NCI-H2081 treated with DMSO at 0.1 percent for 48 hours (cell line): ENCODE results near the gene SLC6A7.

Experiments used
- DNase-seq: peaks from one replicate; lab custom pipeline; 2025; lab: John Stamatoyannopoulos, UW

Gene SLC6A7

DNA sequence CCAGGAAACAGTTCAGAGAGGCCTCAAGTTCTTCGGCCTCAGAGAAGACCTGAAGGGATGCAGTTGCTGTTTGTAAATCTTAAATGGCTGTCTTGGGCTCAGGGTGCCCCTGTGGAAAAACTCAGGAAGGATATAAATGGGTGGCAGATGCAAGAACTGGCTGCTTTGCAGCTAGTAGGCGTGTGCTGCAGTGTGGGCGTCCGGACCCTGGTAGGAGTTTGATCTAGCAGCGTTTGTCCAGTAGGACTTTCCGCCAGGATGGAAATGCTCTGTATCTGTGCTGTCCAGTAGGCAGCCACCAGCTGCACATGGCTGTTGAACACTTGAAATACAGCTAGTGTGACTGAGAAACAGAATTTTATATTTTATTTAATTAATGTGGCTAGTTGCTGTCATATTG lies 15.6 kb upstream of the SLC6A7 start:
- no peak for DNase-seq

- DNase-seq = no peak
Measured at GRCh38 chr5:150175076-150175475, 14.8 kb upstream of the SLC6A7 start.

- no peak for DNase-seq
Measured at GRCh38 chr5:150175536-150175935, 14.3 kb upstream of the SLC6A7 start.

DNA sequence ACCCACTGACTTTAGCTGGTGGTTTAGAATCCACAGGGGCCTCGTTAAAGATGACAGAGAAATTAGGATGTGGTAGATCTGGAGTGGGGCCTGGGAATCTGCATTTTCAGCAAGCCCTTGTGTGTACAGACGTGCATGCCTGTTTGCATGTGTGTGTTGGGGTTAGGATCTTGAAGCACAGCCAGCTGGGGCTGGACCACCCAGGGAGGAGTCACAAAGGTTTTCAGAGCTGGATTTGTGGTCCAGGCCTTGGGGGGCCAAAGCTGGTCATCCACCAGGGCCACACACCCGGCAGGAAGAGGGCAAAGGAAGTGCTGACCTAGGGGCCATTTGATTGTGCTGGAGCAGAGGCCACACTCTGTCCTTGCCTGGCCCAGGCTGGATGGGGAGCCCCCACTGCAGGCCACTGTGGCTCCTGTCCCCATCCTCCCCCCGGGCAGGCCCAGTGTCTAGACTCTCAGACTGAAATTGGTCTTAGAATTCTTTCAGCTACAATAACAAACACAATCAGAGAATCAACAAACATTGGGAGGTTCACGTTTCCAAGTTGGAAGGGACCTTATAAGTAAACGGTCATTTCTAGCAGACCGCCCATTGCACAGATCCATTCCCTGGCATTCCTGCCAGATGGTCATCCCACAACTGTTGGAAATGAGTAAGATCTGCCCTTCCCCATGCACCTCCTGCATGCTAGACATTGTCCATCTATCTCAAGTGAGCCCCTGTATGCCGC lies 13.0 kb upstream of the SLC6A7 start:
- DNase-seq = no peak

DNA sequence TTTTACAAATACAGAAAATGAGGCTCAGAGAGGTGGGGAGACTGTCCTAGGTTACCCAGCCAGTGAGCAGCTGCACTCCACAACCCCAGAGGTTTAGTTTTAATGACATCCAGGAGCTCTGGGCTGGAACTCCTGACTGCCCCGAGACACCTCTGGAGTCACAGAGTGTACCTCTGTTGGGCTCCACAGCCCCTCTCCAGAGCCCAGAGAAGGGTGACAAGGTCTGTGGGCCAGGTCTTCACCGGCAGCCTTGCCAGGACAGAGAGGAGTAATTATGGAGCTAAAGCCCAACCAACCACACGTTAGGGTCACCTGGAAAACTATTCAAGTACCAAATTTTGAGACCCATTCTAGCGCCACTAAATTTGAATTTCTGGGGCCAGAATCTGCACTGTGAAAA lies 12.1 kb upstream of the SLC6A7 start:
- DNase-seq = no peak

GRCh38 chr5:150178262-150178661 lies 11.6 kb upstream of the SLC6A7 start:
- DNase-seq = no peak

GRCh38 chr5:150179019-150179620 lies 10.7 kb upstream of the SLC6A7 start:
- no peak for DNase-seq

DNA sequence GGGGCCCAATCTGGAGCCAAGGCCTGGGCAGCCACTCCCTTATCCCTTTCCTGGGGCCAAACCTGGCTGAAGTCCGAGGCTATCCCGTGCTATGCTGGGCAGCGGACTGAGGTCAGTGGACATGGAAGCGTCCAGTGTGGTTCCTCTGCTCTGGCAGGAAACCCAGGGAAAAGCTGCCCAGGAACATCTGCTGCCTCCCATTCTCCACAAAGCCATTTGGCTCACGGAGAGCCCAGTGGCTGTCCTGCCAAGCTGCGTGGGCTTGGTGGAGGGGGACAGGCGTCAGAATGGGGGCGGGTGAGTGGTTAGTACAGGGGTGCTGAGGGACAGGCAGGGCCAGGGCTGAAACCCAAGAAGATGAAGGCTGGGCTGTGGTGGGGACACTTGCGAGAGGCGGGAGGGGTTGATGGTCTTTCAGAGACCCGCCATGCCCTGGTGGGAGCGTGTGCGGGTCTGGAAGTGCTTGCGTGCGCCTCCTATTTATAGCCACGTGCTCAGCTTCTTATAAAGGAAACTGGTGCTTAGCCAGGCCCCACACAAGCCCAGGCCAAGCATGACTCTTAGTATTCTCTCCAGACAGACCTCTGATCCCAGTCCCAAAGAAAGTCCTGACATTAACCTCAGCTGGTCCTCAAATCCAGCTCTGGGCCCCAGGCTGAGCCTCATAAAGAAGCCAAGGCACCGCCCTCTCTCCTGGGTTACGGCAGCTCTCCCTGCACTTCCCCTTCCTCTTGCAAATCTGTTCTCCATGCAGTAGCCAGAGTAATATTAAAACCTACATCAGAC lies 9.4 kb upstream of the SLC6A7 start:
- DNase-seq = no peak

GRCh38 chr5:150181027-150181426 lies 8.8 kb upstream of the SLC6A7 start:
- no peak for DNase-seq

DNA sequence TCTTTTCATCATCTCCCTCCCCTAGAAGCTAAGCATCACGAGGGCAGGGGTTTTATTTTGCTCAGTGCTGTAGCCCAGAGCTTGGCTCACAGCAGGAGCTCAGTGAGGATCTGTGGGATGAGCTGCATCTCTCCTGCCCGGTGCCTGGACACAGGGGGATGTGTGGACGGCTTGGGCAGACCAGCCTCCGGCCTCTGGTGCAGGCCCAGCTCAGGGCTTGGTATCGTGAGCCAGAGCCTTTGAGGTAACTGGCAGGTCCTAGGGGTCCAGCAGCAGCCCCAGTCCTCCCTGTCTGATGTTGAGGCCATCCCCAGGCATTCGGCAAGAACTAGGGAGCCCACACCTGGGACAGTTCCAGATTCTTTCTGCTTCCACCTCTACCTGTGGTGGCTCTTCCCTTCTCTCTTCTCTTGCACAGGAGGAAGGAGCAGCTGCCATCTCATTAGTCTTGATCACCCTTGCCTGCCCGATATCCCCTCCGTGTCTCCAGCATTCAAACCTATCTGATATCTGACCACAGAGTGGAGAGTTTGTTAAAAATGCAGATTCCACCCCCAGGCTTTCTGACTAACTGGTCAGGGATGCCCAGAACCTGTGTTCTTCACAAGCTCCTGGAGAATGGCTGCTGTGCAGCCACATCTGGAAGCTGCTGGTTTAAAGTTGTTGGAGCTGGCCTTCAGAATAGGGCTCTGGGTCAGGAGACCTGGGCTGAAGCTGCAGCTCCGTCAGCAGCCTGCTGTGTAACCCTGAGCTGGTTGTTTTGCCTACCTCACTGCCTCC lies 7.9 kb upstream of the SLC6A7 start:
- no peak for DNase-seq

GRCh38 chr5:150182774-150183173 lies 7.1 kb upstream of the SLC6A7 start:
- no peak for DNase-seq

GRCh38 chr5:150183436-150183835 lies 6.4 kb upstream of the SLC6A7 start:
- DNase-seq = no peak

GRCh38 chr5:150184006-150184405 lies 5.9 kb upstream of the SLC6A7 start:
- DNase-seq = no peak

DNA sequence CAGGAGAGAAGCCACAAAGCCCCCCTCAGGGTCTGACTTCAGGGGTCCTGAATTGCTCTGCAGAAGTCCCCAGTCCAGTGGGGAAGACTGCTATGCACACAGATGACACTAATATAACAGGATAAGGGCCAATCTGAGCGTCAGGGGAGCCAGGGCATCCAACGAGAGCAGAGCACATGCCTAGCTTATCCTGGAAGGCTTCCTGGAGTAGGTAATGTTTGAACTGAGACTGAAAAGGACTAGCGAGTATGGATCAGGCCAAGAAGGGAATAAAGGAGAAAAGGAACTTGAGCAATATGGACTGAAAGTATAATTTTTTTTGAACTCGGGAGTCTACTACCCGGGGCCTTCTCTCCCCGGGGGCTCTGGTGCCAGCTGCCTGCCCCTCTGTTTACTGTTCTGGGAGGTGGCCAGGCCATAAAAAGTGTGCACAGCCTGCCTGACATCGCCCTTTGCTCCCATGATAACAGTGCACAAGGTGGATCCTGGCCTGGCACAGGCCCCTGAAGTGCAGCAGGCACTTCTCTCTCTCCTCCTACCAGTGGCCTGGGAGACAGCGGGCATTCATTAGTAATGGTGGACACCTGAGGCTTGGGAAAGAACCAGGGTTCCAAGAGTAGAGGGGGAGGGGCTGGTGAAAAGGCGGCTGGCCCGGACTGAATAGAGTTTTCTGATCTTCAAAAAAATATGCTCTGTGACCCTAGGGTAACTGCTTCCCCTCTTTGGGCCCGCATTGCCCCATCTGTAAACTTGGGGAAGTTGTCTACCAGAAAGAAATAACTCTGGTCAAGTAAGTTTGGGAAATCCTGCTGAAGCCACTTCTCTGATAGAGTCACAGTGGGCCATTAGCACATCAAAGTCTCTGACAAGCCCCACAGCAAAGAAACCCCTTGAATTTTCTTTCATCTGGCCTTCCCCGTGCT lies 4.6 kb upstream of the SLC6A7 start:
- DNase-seq = no peak

DNA sequence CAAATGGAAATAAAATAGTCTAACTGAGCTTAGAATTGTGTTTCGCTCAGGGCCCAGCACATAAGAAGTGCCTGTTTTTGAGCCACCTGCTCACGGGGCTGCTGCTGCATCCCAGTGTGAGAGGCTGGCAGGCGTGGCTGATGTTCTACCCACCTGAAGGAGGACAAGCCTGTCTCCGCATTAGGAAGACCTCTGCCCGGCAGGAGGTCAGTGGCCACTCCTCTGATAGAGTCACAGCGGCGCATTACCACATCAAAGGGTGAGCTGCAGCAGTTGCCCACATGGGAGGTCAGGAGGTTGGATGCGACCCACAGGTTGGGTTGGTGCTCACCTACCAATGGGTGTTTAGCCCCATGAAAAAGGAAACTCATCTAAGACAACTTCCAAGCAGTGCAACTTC lies 3.7 kb upstream of the SLC6A7 start:
- DNase-seq = no peak

DNA sequence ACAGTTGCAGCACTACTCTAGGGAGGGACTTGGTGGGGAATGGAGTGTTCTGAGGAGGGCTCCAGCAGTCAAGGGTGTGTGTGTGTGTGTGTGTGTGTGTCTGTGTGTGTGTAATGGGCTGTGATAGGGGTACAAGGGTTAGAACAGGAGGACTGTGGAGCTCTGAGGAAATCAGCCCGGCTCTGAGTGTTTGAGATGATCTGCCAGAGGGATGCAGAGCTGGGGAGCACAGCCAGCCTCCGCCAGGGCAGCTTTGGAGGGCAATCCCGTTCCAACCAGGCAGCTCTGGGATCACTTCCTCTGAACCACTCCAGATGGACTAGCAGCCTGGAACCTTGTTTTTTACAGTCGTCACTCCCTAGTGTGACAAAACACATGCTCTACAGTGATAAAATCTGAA lies 3.0 kb upstream of the SLC6A7 start:
- DNase-seq = no peak

DNA sequence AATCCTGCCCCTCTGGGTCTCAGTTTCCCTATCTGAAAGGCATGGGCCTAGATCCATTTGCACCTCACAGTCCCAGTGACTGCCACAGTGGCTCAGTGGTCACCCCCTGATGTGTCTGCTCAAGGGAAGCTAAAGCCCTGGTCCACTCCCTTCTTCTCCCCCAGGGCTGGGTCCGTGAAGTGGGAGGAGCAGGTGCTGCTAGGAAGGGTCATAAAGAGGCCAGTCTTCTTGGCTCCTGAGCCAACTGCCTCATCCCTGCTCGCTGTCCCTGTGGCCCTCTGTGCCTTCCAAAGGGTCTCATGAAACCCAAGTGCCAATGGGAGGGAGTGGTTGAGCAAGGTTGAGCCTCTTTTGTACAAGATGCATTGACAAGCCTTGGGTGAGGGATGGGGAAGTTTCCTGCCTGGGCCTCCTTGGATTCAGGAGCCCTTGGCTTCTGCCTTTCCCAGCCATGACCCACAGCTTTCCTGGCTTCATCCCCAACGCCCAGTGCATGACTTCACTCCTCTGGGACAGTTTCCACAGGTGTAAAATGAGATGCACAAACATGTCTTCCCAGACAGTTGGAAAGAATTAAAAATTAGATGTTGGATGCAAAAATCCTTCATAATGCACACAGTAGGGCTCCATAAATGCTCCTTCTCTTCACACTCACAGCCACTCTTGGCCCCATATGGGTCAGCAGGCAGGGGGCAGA lies 1.6 kb upstream of the SLC6A7 start:
- DNase-seq = no peak

DNA sequence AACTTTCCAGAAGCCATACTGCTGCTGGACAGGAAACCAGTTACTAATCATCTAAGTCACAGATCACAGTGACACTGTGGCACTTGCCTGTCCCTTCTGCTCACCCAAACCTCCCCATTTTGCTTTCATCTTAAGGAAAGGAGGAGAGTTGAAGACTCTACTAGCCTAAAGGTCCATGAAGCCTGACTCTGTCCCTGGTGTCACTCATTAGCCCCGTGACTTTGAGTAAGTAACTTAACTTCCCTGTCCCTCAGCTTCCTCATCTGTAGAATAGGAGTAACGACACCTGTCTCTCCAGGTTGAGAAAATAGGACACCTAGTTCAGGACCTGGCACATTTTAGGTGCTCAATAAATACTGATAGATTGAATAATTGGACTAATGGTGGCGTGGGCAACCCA lies 536 bp upstream of the SLC6A7 start:
- DNase-seq = no peak

- DNase-seq = no peak
Measured at GRCh38 chr5:150190503-150190979, 679 bp downstream of the SLC6A7 start.

GRCh38 chr5:150190987-150191386 lies 1.1 kb downstream of the SLC6A7 start:
- DNase-seq = no peak

DNA sequence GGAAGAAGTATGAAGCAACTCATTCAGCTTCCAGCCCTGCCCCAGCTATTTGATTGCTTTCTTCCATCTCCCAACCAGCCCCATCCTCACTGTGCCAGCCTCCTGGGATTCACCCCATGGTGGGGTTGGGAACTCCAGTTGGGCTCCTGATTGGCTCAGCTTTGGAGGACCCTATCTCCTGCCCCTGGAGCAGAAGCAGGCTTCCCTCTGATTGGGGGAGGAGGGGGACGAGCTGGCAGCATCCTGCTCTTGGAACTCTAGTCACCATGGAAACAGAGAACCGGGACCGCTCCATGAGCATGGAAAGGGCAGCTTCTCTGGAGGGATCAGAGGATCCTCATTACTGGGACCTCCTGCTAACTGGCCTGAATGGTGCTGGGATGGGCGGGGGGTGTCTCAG lies 2.6 kb downstream of the SLC6A7 start:
- no peak for DNase-seq
